HFFc6 (cell line): ENCODE data around the gene ABCB4. TPM values are rescaled to one million over a fixed set of nuclear protein-coding genes. Genes with fewer than 3 reads are reported as not detected.

ENCODE experiments used
- DNase-seq: peaks from one replicate; pipeline ENCODE4 v3.0.0-alpha.2; 2018
- H3K27ac Mint-ChIP-seq: 2 replicates; pipeline ENCODE4 v1.8.0; 2020; ENCODE audit warnings: mild to moderate bottlenecking, mixed read lengths
- H3K27me3 Mint-ChIP-seq: 2 replicates; pipeline ENCODE4 v1.8.0; 2021; ENCODE audit warnings: mild to moderate bottlenecking, moderate library complexity, mixed read lengths; ENCODE audit not compliant: insufficient read depth
- H3K36me3 Mint-ChIP-seq: 2 replicates; pipeline ENCODE4 v1.8.0; 2021; ENCODE audit warnings: low read depth, mixed read lengths
- H3K4me1 Mint-ChIP-seq: 2 replicates; pipeline ENCODE4 v1.8.0; 2020; ENCODE audit warnings: low read depth, mixed read lengths
- H3K4me3 Mint-ChIP-seq: 2 replicates; pipeline ENCODE4 v1.8.0; 2020; ENCODE audit warnings: mild to moderate bottlenecking, moderate library complexity, mixed read lengths
- H3K9me3 Mint-ChIP-seq: 2 replicates; pipeline ENCODE4 v1.8.0; 2020; ENCODE audit warnings: mild to moderate bottlenecking, mixed read lengths
- CTCF ChIP-seq: fragments of 200-600 bp; sonication (generic); IDR thresholded peaks from 2 replicates; pipeline ENCODE4 v1.5.0; 2021; ENCODE audit warnings: antibody characterized with exemption, mild to moderate bottlenecking
- total RNA-seq, 6 experiments: library from RNA; stranded (reverse); fragmentation: NEBNext Ultra II Directional; extraction: Animal tissue kit (Norgen Biotek cat#: 25700); gene quantifications; 2 replicates in 1 of 6; 3 replicates in 5 of 6; pipeline ENCODE4 v1.2.3, GENCODE V29; 2021

The ABCB4 gene
- total RNA-seq, 6 experiments from 2014 or later = 0.06 TPM; not detected in 5

DNA sequence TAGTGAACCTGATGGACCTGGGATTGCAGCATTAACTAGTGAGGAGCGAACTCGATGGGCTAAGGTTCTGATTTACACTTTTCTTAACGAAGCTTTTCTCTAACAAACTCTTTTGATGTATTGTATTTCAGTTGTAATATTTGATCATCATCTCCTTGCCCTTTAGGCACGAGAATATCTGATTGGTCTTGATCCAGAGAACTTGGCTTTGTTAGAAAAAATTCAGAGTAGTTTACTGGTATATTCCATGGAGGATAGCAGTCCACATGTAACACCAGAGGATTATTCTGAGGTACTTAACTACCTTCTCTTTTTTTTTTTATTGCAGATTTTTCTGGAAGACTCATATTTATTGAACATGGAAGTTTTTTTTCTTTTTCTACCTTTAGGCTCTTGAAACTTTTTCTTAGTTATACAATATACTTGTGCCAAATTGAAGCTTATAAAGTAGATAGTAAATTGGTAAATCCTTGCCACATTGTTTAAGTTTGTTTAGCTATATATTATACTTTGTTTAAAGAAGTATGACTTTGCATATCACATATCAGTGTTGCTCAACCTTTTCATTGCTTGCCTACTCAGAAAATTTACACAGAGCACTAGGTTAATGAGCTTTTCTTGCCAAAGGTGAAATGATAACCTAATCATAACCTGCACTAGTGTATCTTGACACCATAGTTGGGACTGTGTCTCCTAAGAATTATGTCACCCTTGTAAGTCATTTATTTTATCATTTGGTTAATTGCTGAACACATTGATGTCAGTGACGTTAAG, 99.6 kb downstream of the ABCB4 start:
- no peak for DNase-seq
- H3K4me3 Mint-ChIP-seq = no peak overlapping the region

GRCh38 chr7:87370660-87371180, 104.8 kb downstream of the ABCB4 start:
- Mint-ChIP-seq H3K4me1 (peaks cover 8% of the 10 kb centered on the region), H3K9me3 (no peaks in the 10 kb centered on the region), H3K27ac (peak overlapping the region; percentile 62), H3K27me3 (no peaks in the 10 kb centered on the region), H3K4me3 (no peak overlapping the region), H3K36me3 (peaks cover 7% of the 10 kb centered on the region)
- DNase-seq = peak; percentile 8
- no peak for TF ChIP-seq CTCF

More for the DNA sequence above, 99.6 kb downstream of the ABCB4 start:
- TF ChIP-seq CTCF = no peak
- no peaks in the 10 kb centered on the region for H3K27me3 Mint-ChIP-seq
- H3K27ac Mint-ChIP-seq = no peak overlapping the region
- H3K36me3 Mint-ChIP-seq = peaks cover 2% of the 10 kb centered on the region
- peaks cover 2% of the 10 kb centered on the region for H3K4me1 Mint-ChIP-seq
- no peaks in the 10 kb centered on the region for H3K9me3 Mint-ChIP-seq

GRCh38 chr7:87369216-87369615, 106.3 kb downstream of the ABCB4 start:
- TF ChIP-seq CTCF = no peak
- Mint-ChIP-seq H3K4me1 (peaks cover 8% of the 10 kb centered on the region), H3K36me3 (peaks cover 7% of the 10 kb centered on the region), H3K4me3 (no peak overlapping the region), H3K27me3 (no peaks in the 10 kb centered on the region), H3K9me3 (no peaks in the 10 kb centered on the region), H3K27ac (no peak overlapping the region)
- DNase-seq = no peak

DNA sequence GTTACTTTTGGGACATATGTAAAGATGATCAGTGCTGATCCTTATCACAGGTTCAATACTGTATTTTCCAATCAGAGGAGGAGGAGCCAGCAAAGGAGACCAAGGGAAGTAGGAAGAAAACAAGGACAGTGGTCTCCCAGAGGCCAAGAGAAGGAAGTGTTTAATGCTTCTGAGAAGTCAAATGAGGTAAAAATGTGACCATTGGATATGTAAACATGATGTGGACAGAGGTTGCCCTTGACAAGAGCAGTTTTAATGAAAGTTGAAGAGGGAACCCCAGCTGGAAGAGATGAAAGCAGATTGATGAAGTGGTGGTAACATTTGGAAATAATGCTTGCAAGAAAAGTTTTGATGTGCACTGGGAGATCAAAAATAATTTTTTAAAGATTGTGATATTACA, 111.2 kb downstream of the ABCB4 start:
- no peak overlapping the region for H3K4me3 Mint-ChIP-seq
- no peaks in the 10 kb centered on the region for H3K36me3 Mint-ChIP-seq
- TF ChIP-seq CTCF = no peak
- DNase-seq = no peak
- H3K9me3 Mint-ChIP-seq = no peaks in the 10 kb centered on the region
- no peaks in the 10 kb centered on the region for H3K27me3 Mint-ChIP-seq
- H3K27ac Mint-ChIP-seq = no peak overlapping the region
- peaks cover 15% of the 10 kb centered on the region for H3K4me1 Mint-ChIP-seq

DNA sequence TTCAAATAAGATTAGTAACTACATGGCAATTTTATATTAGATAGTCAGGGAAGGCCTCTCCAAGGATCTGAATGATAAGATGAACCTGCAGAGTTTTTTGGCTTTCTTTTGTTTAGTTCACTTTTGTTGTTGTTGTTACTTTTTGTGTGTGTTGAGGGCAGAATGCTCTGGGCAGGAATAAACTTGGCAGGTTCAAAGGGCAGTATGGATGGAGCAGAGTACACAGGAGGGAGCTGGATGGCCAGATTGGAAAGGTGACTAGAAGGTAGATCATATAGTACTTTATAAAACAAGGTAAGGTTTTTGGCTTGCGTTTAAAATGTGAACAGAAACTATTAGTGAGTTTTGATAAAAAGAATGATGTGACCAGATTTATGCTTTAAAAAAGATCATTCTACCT, 112.1 kb downstream of the ABCB4 start:
- H3K27ac Mint-ChIP-seq = no peak overlapping the region
- H3K9me3 Mint-ChIP-seq = no peaks in the 10 kb centered on the region
- H3K4me3 Mint-ChIP-seq = no peak overlapping the region
- peaks cover 23% of the 10 kb centered on the region for H3K4me1 Mint-ChIP-seq
- DNase-seq = no peak
- no peaks in the 10 kb centered on the region for H3K36me3 Mint-ChIP-seq
- no peaks in the 10 kb centered on the region for H3K27me3 Mint-ChIP-seq
- TF ChIP-seq CTCF = no peak
